HG02759 (cell line): ENCODE results near the gene SH3PXD2A.
"Not testable (repeated sequence)": the region's sequence is repeated elsewhere in the genome, so short reads cannot be mapped to it uniquely, and the experiment has no call there.

ENCODE experiments used
- ATAC-seq: cut with Tn5 transposase; IDR thresholded peaks from one replicate; pipeline ENCODE4 v1.9.1; 2021; ENCODE audit warnings: mild to moderate bottlenecking, moderate library complexity; ENCODE audit not compliant: unreplicated experiment

SH3PXD2A gene

DNA sequence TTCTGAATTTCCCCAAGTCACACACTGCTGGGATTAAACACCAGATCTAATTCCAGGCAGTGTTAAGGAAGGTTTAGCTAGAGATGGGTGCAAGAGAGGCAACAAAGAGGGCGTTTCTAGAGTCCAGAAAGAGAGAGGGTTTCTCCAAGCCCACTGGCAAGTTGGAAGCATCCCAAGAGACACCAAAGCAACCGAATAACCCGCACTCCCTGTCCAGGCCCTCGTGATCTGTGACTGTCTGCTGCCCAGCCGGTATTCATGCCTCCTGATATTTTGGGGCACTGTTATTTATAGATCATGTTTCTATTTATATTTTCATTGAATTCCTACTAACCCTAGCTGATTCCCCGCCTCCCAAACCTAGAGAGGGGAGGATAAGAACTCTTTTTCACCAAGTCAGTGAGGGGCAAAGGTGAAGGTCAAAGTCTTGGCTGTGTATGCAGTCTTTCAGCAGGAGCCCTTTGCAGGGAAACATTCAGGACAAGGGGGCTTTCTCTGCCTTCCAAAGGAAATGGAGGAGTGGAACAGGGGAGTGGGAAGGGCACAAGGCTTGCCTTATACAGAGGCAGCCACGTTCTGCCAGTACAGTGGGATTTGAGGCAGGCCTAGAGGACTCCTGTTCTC, 103.6 kb downstream of the SH3PXD2A start:
- no peak for ATAC-seq

DNA sequence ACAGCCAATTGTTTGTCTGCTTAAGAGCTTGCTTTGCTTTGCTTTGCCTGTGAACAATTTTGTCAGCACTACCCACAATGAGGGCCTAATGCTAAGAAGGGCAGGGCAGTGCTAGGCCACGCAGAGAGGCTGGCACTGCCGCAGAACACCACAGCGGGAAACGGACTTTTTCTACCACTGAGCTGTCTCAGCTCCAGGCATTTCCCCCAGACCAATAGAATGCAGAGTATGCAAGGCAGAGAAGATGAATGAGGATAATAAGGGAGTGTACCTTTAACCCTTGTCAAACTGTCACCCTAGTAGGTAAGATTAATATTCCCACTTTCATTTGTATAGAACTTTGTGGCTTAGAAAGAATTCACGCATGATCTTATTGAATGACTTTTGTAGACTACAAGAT, 104.5 kb downstream of the SH3PXD2A start:
- ATAC-seq = no peak

DNA sequence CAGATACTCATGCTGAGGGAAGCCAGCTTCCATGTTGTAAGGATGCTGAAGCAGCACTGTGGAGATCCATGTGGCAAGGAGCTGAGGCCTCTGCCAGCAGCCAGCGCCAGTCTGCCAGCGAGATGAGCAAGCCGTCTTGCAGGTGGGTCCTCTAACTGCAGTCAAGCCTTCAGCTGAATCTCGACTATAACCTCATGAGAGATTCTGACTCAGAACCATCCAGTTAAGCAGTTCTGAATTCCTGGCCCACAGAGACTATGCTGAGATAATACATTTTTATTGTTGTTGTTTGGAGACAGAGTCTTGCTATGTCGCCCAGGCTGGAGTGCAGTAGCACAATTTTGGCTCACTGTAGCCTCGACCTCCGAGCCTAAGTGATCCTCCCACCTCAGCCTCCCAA, 105.6 kb downstream of the SH3PXD2A start:
- no peak for ATAC-seq

- no peak for ATAC-seq
These were observed 107.4 kb downstream of the SH3PXD2A start for GRCh38 chr10:103748020-103748419.

- ATAC-seq = no peak
These were observed 108.0 kb downstream of the SH3PXD2A start for GRCh38 chr10:103747193-103747865.

DNA sequence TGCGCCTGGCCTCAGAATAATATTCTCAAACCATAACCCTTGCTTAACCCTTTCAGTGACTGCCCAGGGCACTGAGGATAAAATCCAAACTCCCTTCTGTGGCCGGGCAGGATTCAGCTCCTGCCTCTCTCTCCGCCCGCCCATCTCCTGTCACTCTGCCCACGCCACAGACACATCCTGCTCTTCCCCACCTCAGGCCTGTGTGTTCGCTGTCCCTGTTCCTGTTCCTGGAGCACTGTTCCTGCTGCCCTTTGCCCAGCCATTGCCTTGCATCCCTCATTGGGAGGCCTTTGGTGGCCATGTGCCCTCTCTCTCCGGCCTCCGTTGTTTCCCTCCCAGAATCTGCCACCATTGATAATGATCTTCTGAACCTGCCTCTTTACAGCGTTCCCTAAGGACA, 108.8 kb downstream of the SH3PXD2A start:
- ATAC-seq = no peak

- no peak for ATAC-seq
These were observed 109.8 kb downstream of the SH3PXD2A start for GRCh38 chr10:103745341-103746247.

- no peak for ATAC-seq
These were observed 112.6 kb downstream of the SH3PXD2A start for GRCh38 chr10:103742824-103743223.

- no peak for ATAC-seq
These were observed 114.8 kb downstream of the SH3PXD2A start for GRCh38 chr10:103740611-103741010.

GRCh38 chr10:103739039-103739764, 116.2 kb downstream of the SH3PXD2A start:
- ATAC-seq = no peak

DNA sequence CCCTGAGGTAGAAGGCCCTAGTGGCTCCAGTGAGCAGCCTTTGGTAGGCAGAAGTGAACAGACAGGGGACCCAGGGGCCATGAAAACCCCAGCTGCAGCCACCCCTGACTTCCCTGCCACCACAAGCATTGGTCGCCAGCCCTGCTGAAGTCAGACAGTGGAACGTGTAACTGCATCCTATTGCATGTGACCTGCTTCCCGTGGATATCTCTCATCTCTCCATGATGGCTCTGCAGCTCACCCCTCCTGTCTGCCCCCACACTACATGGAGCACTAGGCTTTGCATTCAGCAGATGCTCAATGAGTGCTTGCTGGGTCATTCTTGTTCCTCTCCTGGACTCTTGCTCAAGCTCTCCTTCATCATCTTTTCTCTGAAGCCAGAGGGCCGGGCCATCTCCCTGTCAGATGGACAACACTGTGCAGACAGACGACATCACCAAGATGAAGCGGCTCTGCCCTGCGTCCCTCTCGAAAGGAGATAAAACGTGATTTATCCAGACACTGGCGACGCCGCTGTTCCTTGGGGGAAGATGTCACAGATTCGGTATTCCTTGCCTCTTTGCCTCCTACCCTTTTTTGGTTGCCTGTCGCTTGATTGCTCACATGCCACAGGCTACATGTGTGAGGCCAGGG, 117.5 kb downstream of the SH3PXD2A start:
- ATAC-seq = no peak

- peak; percentile 71 for ATAC-seq
These were observed 118.6 kb downstream of the SH3PXD2A start for GRCh38 chr10:103736763-103737162.

GRCh38 chr10:103736044-103736443, 119.3 kb downstream of the SH3PXD2A start:
- ATAC-seq = no peak

DNA sequence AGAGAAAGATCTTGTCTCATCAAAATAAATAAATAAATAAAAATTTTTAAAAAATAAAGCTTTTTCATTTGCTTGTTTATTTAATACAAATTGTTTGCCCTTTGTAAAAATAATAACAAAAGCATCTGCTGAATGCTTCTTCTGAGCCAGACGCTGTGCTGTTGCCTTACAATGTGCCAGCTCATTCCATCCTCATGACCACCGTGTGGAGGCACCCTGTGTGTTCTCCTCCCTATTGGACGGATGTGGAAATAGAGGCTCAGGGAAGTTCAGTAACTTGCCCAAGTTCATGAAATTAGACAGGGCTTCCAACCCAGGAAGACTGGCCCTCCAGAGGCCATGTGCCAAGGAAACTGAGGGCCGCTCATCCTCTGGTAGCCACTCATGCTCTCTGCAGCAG, 120.6 kb downstream of the SH3PXD2A start:
- no peak for ATAC-seq

DNA sequence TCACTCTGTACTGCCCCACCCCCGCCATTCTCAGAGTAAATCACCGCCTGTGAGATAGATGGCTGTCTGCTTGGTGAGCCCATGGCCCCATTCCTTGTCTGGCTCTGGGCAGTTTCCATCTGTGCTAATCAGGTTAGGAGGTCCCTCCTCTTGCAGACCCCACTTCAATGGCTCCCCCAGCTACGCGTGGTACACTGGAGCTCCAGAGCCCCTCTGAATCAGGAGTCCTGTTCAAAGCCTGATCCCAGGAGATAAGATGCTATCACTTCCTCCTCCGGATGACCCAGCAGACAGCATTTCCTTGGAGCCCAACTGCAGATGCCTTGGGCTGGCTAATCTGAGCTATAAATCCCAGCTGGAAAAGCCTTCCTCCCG, 122.3 kb downstream of the SH3PXD2A start:
- ATAC-seq = no peak

GRCh38 chr10:103732339-103733044, 122.9 kb downstream of the SH3PXD2A start:
- no peak for ATAC-seq

GRCh38 chr10:103731609-103732270, 123.6 kb downstream of the SH3PXD2A start:
- no peak for ATAC-seq

DNA sequence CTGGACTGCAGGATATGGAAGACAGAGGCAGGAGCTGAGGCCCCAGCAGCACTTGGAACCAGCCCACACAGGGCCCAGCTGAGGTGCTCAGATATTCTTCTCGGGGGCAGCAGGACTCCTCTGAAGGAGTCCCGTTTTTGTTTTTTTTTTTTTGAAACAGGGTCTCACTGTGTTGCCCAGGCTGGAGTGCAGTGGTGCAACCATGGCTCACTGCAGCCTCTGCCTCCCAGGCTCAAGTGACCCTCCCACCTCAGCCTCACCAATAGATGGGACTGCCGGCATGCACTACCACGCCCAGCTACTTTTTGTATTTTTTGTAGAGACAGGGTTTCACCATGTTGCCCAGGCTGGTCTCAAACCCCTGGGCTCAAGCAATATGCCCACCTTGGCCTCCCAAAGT, 124.3 kb downstream of the SH3PXD2A start:
- not testable (repeated sequence) for ATAC-seq

GRCh38 chr10:103729851-103730250, 125.5 kb downstream of the SH3PXD2A start:
- no peak for ATAC-seq
